Ovary (tissue), 3 donors: Measurements from ENCODE around the gene TSHZ3.

Experiments
- CTCF ChIP-seq, 3 donors: fragments of 450-650 bp in 2 of 3; fragments of 200-600 bp in 1 of 3; IDR thresholded peaks; one replicate each; pipeline versions ENCODE4 v1.5.1 to v1.8.0; 2016 to 2022; ENCODE audit warnings: antibody characterized with exemption in 3 of 3, mild to moderate bottlenecking in 1 of 3
- POLR2A ChIP-seq: fragments of 450-650 bp; IDR thresholded peaks from one replicate; pipeline ENCODE4 v1.6.1; 2017; ENCODE audit warnings: antibody characterized with exemption, mild to moderate bottlenecking, moderate library complexity
- donor health status: DM: no; HTN: no; CAD: no.

GRCh38 chr19:31349160-31349881, at the start of gene TSHZ3:
- TF ChIP-seq POLR2A (peak; percentile 39), CTCF (IDR thresholded peaks at IDR 0.05) (no peak)
